Measurements from ENCODE around the gene C13orf46. TPM values are rescaled to one million over a fixed set of nuclear protein-coding genes. Genes with fewer than 3 reads are reported as not detected.
"Not testable (repeated sequence)": the region's sequence is repeated elsewhere in the genome, so short reads cannot be mapped to it uniquely, and the experiment has no call there.

C13orf46 gene
- total RNA-seq, 1 experiment from 2014 or later, result 1.4 TPM

DNA sequence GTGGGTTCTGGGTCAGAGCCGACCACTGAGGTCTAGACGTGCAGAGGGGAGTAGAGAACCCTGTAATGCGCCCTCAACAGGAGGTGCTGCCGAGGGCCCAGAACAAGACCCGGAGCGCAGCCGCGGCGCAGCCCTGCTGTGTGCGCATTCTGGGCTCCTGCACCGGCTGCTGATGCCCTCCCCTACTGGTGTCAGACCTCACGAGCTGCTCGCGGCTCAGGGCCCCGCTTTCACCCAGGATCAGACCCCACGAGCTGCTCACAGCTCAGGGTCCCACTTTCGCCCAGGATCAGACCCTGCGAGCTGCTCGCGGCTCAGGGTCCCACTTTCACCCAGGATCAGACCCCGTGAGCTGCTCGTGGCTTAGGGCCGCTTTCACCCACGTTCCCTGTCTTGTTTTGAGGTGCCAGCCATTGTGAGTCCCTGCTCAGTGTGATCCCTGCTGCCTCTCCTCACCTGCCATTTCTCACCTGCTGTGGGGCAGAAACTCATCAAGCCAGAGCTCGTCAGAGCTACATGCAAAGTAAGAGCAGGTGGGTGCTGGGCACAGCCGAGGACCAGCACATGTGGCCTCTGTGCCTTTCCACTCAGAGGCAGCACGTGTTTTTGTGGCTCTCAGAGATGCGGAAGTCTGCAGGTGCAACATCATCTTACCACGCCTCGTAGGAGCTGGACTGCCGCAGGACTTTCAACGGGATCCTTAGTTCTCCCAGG is 47.0 kb upstream of the C13orf46 start:
- CTCF ChIA-PET, result interaction anchor here (0.5 to 0.6 kb wide), 2 partner anchors 108 to 934 kb away, joined by 3 read pairs; no protein-coding TSS in a partner anchor
- no peak overlapping the region for H3K4me3 Mint-ChIP-seq (ENCODE audit: unreplicated experiment)

DNA sequence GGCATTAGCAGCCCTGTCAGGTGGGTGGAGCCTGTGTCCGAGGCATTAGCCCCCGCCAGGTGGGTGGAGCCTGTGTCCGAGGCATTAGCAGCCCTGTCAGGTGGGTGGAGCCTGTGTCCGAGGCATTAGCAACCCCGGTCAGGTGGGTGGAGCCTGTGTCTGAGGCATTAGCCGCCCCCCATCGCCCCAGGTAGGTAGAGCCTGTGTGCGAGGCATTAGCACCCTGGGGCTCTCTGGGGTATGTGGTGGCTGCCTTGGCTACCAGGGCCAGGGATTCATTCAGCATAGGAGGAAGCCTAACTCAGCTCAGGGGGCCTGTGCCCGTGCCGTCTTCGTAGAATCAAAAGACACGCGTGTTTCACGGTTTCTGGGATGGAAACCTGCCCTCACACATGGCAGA is 46.3 kb upstream of the C13orf46 start:
- Mint-ChIP-seq H3K4me1 (ENCODE audit: insufficient read depth, unreplicated experiment) (peaks cover 12% of the 10 kb centered on the region), H3K36me3 (ENCODE audit: insufficient read depth, unreplicated experiment) (peaks cover 34% of the 10 kb centered on the region)
- DNase-seq (ENCODE audit: unreplicated experiment); POLR2A ChIA-PET; H3K9me3 Mint-ChIP-seq (ENCODE audit: unreplicated experiment); intact Hi-C loops (cut with micrococcal nuclease); BruUV-seq (replicated peaks); H3K27me3 Mint-ChIP-seq (ENCODE audit: insufficient read depth, unreplicated experiment); CTCF ChIA-PET; H3K27ac Mint-ChIP-seq (ENCODE audit: low read depth, unreplicated experiment); H3K4me3 Mint-ChIP-seq (ENCODE audit: unreplicated experiment): not testable (repeated sequence)

More for the DNA sequence above, 47.0 kb upstream of the C13orf46 start:
- Mint-ChIP-seq H3K27me3 (ENCODE audit: insufficient read depth, unreplicated experiment) (no peaks in the 10 kb centered on the region), H3K36me3 (ENCODE audit: insufficient read depth, unreplicated experiment) (peaks cover 31% of the 10 kb centered on the region), H3K4me1 (ENCODE audit: insufficient read depth, unreplicated experiment) (peaks cover 4% of the 10 kb centered on the region), H3K27ac (ENCODE audit: low read depth, unreplicated experiment) (no peak overlapping the region), H3K9me3 (ENCODE audit: unreplicated experiment) (no peaks in the 10 kb centered on the region)
- POLR2A ChIA-PET, result interaction anchor here (0.6 to 1.2 kb wide), 2 partner anchors 40 to 44 kb away, joined by 3 to 4 read pairs; no protein-coding TSS in a partner anchor
- TF ChIP-seq, protein P1, sequence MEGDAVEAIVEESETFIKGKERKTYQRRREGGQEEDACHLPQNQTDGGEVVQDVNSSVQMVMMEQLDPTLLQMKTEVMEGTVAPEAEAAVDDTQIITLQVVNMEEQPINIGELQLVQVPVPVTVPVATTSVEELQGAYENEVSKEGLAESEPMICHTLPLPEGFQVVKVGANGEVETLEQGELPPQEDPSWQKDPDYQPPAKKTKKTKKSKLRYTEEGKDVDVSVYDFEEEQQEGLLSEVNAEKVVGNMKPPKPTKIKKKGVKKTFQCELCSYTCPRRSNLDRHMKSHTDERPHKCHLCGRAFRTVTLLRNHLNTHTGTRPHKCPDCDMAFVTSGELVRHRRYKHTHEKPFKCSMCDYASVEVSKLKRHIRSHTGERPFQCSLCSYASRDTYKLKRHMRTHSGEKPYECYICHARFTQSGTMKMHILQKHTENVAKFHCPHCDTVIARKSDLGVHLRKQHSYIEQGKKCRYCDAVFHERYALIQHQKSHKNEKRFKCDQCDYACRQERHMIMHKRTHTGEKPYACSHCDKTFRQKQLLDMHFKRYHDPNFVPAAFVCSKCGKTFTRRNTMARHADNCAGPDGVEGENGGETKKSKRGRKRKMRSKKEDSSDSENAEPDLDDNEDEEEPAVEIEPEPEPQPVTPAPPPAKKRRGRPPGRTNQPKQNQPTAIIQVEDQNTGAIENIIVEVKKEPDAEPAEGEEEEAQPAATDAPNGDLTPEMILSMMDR (IDR thresholded peaks at IDR 0.05; ENCODE audit: unreplicated experiment), result no peak
- no TSS peak for BruUV-seq (replicated peaks)
- intact Hi-C loops (cut with micrococcal nuclease), result no loop called here
- DNase-seq (ENCODE audit: unreplicated experiment), result no peak

DNA sequence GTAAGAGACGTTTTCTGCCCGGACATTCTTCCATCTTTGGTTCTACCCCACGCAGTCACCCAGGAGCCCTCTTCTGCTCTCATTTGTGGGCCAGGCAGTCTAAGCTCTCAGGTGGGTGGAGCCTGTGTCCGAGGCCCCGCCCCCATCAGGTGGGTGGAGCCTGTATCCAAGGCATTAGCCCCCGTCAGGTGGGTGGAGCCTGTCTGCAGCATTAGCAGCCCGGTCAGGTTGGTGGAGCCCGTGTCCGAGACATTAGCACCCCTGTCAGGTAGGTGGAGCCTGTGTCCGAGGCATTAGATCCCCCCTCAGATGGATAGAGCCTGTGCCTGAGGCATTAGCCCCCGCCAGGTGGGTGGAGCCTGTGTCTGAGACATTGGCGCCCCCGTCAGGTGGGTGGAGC is 45.5 kb upstream of the C13orf46 start:
- POLR2A ChIA-PET, result no interaction called here
- BruUV-seq (replicated peaks), result no TSS peak
- no peaks in the 10 kb centered on the region for H3K27me3 Mint-ChIP-seq (ENCODE audit: insufficient read depth, unreplicated experiment)
- no peaks in the 10 kb centered on the region for H3K9me3 Mint-ChIP-seq (ENCODE audit: unreplicated experiment)
- DNase-seq (ENCODE audit: unreplicated experiment), result no peak
- intact Hi-C loops (cut with micrococcal nuclease), result no loop called here
- peaks cover 34% of the 10 kb centered on the region for H3K36me3 Mint-ChIP-seq (ENCODE audit: insufficient read depth, unreplicated experiment)
- CTCF ChIA-PET, result no interaction called here
- TF ChIP-seq, protein P1 (IDR thresholded peaks at IDR 0.05; ENCODE audit: unreplicated experiment), result no peak
- H3K4me3 Mint-ChIP-seq (ENCODE audit: unreplicated experiment), result no peak overlapping the region
- H3K27ac Mint-ChIP-seq (ENCODE audit: low read depth, unreplicated experiment), result no peak overlapping the region
- peaks cover 13% of the 10 kb centered on the region for H3K4me1 Mint-ChIP-seq (ENCODE audit: insufficient read depth, unreplicated experiment)

DNA sequence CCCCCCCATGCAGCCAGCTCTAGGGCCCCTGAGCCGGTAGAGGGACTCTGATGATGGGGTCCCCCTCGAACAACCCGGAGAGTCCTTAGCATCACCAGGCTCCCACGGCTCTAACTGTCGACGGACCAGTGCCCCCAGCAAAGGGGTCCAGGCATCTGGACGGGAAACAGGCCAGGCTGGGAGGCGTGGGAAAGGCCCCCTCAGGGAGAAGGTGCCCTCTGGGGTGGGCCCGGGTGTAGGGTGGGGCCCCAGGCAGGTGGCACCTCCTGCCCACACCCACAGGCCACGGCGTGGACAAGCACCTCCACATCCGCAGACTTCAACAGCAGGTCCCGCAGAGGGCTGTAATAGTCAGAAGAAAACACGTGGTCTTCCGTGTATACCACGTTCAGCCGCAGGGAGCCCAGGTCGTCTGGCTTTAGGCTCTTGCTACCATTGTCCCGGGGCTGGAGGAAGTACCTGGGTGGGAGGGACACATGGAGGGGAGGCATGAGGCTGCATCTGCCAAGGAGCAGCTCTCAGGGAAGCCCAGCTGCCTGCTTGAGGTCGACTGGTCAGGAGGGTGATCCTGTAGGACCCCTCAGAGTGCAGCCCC is 44.7 kb upstream of the C13orf46 start:
- ChIA-PET POLR2A (interaction anchor here (0.8 kb wide), 1 partner anchor 48 kb away, joined by 5 read pairs; no protein-coding TSS in a partner anchor), CTCF (no interaction called here)
- no peak overlapping the region for H3K4me3 Mint-ChIP-seq (ENCODE audit: unreplicated experiment)
- intact Hi-C loops (cut with micrococcal nuclease), result no loop called here
- TF ChIP-seq, protein P1 (IDR thresholded peaks at IDR 0.05; ENCODE audit: unreplicated experiment), result no peak
- peaks cover 28% of the 10 kb centered on the region for H3K36me3 Mint-ChIP-seq (ENCODE audit: insufficient read depth, unreplicated experiment)
- H3K4me1 Mint-ChIP-seq (ENCODE audit: insufficient read depth, unreplicated experiment), result peaks cover 13% of the 10 kb centered on the region
- no peaks in the 10 kb centered on the region for H3K27me3 Mint-ChIP-seq (ENCODE audit: insufficient read depth, unreplicated experiment)
- no TSS peak for BruUV-seq (replicated peaks)
- no peaks in the 10 kb centered on the region for H3K9me3 Mint-ChIP-seq (ENCODE audit: unreplicated experiment)
- no peak overlapping the region for H3K27ac Mint-ChIP-seq (ENCODE audit: low read depth, unreplicated experiment)
- no peak for DNase-seq (ENCODE audit: unreplicated experiment)
